ENCODE measurements around the gene UTS2B.
"Not testable (repeated sequence)": the region's sequence is repeated elsewhere in the genome, so short reads cannot be mapped to it uniquely, and the experiment has no call there.

Gene UTS2B

GRCh38 chr3:191275244-191275643, 55.1 kb downstream of the UTS2B start:
- not testable (repeated sequence) for DNase-seq

- no peak for DNase-seq
Observed at GRCh38 chr3:191269289-191270085, 60.8 kb downstream of the UTS2B start.

GRCh38 chr3:191268737-191269136, 61.6 kb downstream of the UTS2B start:
- DNase-seq: no peak

- peak; percentile 35 for DNase-seq
Observed at GRCh38 chr3:191263850-191264249, 66.5 kb downstream of the UTS2B start.

- DNase-seq: no peak
Observed at GRCh38 chr3:191263365-191263764, 67.0 kb downstream of the UTS2B start.

GRCh38 chr3:191262650-191263049, 67.7 kb downstream of the UTS2B start:
- DNase-seq: peak; percentile 15

GRCh38 chr3:191261304-191261638, 69.1 kb downstream of the UTS2B start:
- no peak for DNase-seq

GRCh38 chr3:191260431-191261303, 69.7 kb downstream of the UTS2B start:
- no peak for DNase-seq

GRCh38 chr3:191259486-191259885, 70.8 kb downstream of the UTS2B start:
- no peak for DNase-seq

- DNase-seq: no peak
Observed at GRCh38 chr3:191257286-191257685, 73.0 kb downstream of the UTS2B start.

- DNase-seq: no peak
Observed at GRCh38 chr3:191256405-191256804, 73.9 kb downstream of the UTS2B start.

GRCh38 chr3:191255156-191255555, 75.2 kb downstream of the UTS2B start:
- no peak for DNase-seq

GRCh38 chr3:191254098-191254873, 76.0 kb downstream of the UTS2B start:
- DNase-seq: no peak

- DNase-seq: no peak
Observed at GRCh38 chr3:191253089-191253799, 77.1 kb downstream of the UTS2B start.

GRCh38 chr3:191246630-191247029, 83.7 kb downstream of the UTS2B start:
- DNase-seq: peak; percentile 24

GRCh38 chr3:191246034-191246433, 84.3 kb downstream of the UTS2B start:
- DNase-seq: peak; percentile 98

GRCh38 chr3:191244242-191244867, 86.0 kb downstream of the UTS2B start:
- DNase-seq: peak; percentile 71

- no peak for DNase-seq
Observed at GRCh38 chr3:191240486-191240885, 89.8 kb downstream of the UTS2B start.

- peak; percentile 21 for DNase-seq
Observed at GRCh38 chr3:191239407-191240031, 90.8 kb downstream of the UTS2B start.

GRCh38 chr3:191238321-191238817, 92.0 kb downstream of the UTS2B start:
- no peak for DNase-seq

Data from inflammatory macrophage treated with lipopolysaccharide for 4 hours (primary cell).